ENCODE results near the gene RABL6.

- TF ChIP-seq CTCF (IDR thresholded peaks at IDR 0.05), result no peak
- no peak for TF ChIP-seq EZH2phosphoT487 (IDR thresholded peaks at IDR 0.05)
- no peak for TF ChIP-seq EZH2 (IDR thresholded peaks at IDR 0.05)
These were observed 57.5 kb downstream of the RABL6 start for GRCh38 chr9:136865041-136865767.

Data from neural progenitor cell (in vitro differentiated cells).